Neuronal stem cell (in vitro differentiated cells): ENCODE data around the gene WDPCP. TPM values are rescaled to one million over a fixed set of nuclear protein-coding genes. Genes with fewer than 3 reads are reported as not detected.

Source experiments
- DNase-seq: peaks from one replicate; pipeline ENCODE4 v3.0.0-alpha.2; 2013; ENCODE audit warnings: low spot score
- H2AFZ ChIP-seq: one replicate; pipeline ENCODE4 v1.6.1; 2013; ENCODE audit warnings: mild to moderate bottlenecking, low read length, inconsistent platforms
- H2AK5ac ChIP-seq: 2 replicates; pipeline ENCODE4 v1.6.1; 2013; ENCODE audit warnings: low read depth, mild to moderate bottlenecking, inconsistent platforms, low read length, moderate library complexity, mixed read lengths
- H2BK120ac ChIP-seq: 2 replicates; pipeline ENCODE4 v1.6.1; 2013; ENCODE audit warnings: low read depth, mild to moderate bottlenecking, inconsistent platforms, low read length, moderate library complexity, mixed read lengths
- H2BK12ac ChIP-seq: one replicate; pipeline ENCODE4 v1.6.1; 2013; ENCODE audit warnings: low read length, inconsistent platforms
- H2BK15ac ChIP-seq: 2 replicates; pipeline ENCODE4 v1.6.1; 2013; ENCODE audit warnings: mild to moderate bottlenecking, low read length, inconsistent platforms, mixed read lengths
- H2BK5ac ChIP-seq: one replicate; pipeline ENCODE4 v1.6.1; 2013; ENCODE audit warnings: inconsistent platforms, mild to moderate bottlenecking, low read length, moderate library complexity
- H3K14ac ChIP-seq: one replicate; pipeline ENCODE4 v1.6.1; 2013; ENCODE audit warnings: low read length, inconsistent platforms
- H3K18ac ChIP-seq: 2 replicates; pipeline ENCODE4 v1.6.1; 2013; ENCODE audit warnings: low read length, inconsistent platforms
- H3K23ac ChIP-seq: 2 replicates; pipeline ENCODE4 v1.6.1; 2013; ENCODE audit warnings: low read depth, mild to moderate bottlenecking, mixed read lengths, low read length, inconsistent platforms; ENCODE audit not compliant: poor library complexity
- H3K27ac ChIP-seq: replicated peaks from 3 replicates; pipeline ENCODE4 v1.5.1; 2013; ENCODE audit warnings: low read length, inconsistent platforms
- H3K27me3 ChIP-seq, 3 experiments: 2 replicates each; pipeline ENCODE4 v1.6.1; 2013; ENCODE audit warnings: low read length in 3 of 3, mild to moderate bottlenecking in 2 of 3, inconsistent platforms in 1 of 3, low read depth in 1 of 3, mixed read lengths in 1 of 3, moderate library complexity in 1 of 3; ENCODE audit not compliant: control insufficient read depth in 3 of 3, insufficient read depth in 3 of 3
- H3K36me3 ChIP-seq, 2 donors: replicated peaks in 1 of 2; 2 replicates each; pipeline ENCODE4 v1.6.1; 2013; ENCODE audit warnings: low read length in 2 of 2; ENCODE audit not compliant: control insufficient read depth in 2 of 2, insufficient read depth in 2 of 2
- H3K4ac ChIP-seq: 2 replicates; pipeline ENCODE4 v1.6.1; 2013; ENCODE audit warnings: inconsistent platforms, mild to moderate bottlenecking, low read length, moderate library complexity
- H3K4me1 ChIP-seq, 2 donors: 1 replicate in 1 of 2; 2 replicates in 1 of 2; pipeline ENCODE4 v1.6.1; 2013; ENCODE audit warnings: low read length in 2 of 2, low read depth in 1 of 2; ENCODE audit not compliant: control insufficient read depth in 2 of 2, insufficient read depth in 1 of 2
- H3K4me2 ChIP-seq: one replicate; pipeline ENCODE4 v1.6.1; 2013; ENCODE audit warnings: mild to moderate bottlenecking, low read length, inconsistent platforms; ENCODE audit not compliant: insufficient read depth, poor library complexity, severe bottlenecking
- H3K4me3 ChIP-seq, 2 donors: 2 replicates each; pipeline ENCODE4 v1.5.1; 2013; ENCODE audit warnings: low read length in 2 of 2, mild to moderate bottlenecking in 2 of 2, inconsistent platforms in 1 of 2, moderate library complexity in 1 of 2
- H3K79me1 ChIP-seq: one replicate; pipeline ENCODE4 v1.6.1; 2013; ENCODE audit warnings: low read depth, mild to moderate bottlenecking, inconsistent platforms, low read length, moderate library complexity
- H3K9ac ChIP-seq: one replicate; pipeline ENCODE4 v1.6.1; 2013; ENCODE audit warnings: mild to moderate bottlenecking, low read depth, low read length, inconsistent platforms; ENCODE audit not compliant: poor library complexity
- H3K9me3 ChIP-seq, 2 donors: replicated peaks in 1 of 2; 2 replicates each; pipeline versions ENCODE3 to v1.6.1; 2013; ENCODE audit warnings: low read length in 2 of 2, mild to moderate bottlenecking in 2 of 2, inconsistent platforms in 1 of 2, low read depth in 1 of 2, mixed read lengths in 1 of 2, moderate library complexity in 1 of 2; ENCODE audit not compliant: control insufficient read depth in 2 of 2, insufficient read depth in 1 of 2
- H4K8ac ChIP-seq: one replicate; pipeline ENCODE4 v1.6.1; 2013; ENCODE audit warnings: low read depth, mild to moderate bottlenecking, inconsistent platforms, low read length, moderate library complexity
- H4K91ac ChIP-seq: one replicate; pipeline ENCODE4 v1.6.1; 2013; ENCODE audit warnings: low read length, low read depth, mild to moderate bottlenecking, inconsistent platforms; ENCODE audit not compliant: poor library complexity
- WGBS, 2 donors: extraction: QIAGEN DNeasy Blood & Tissue Kit; methylation state at CpG; one replicate each; pipeline ENCODE4 v1.1.7; 2013; ENCODE audit warnings: missing lambda C conversion rate in 2 of 2, mixed read lengths in 1 of 2; ENCODE audit not compliant: insufficient read length in 2 of 2, insufficient replicate concordance in 1 of 2; ENCODE audit errors: extremely low coverage in 2 of 2; 5-methylcytosine and 5-hydroxymethylcytosine counted together
- small RNA-seq: library from polyadenylated mRNA; stranded (forward); fragments of <200 nt; extraction: miRNeasy Mini kit (QIAGEN cat#:217004); gene quantifications from one replicate; pipeline ENCODE3, GENCODE V24; 2013; ENCODE audit not compliant: insufficient read depth

WDPCP gene

DNA sequence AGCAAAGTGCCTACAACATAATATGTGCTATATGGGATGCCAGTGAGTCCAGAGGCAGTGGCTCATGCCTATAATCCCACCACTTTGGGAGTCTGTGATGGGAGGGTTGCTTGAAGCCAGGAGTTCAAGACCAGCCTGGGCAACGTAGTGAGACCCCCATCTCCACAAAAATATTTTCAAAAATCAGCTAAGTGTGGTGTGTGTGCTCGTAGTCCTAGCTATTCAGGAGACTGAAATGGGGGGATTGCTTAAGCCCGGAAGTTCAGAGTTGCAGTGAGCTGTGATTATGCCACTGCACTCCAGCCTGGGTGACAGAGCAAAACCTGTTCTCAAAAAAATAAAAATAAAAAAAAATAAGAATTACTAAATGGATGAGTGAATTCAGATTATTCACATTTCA is 514.3 kb downstream of the WDPCP start:
- Histone ChIP-seq H3K23ac (no peak overlapping the region), H3K27ac (no peak overlapping the region), H3K4ac (no peak overlapping the region), H2BK15ac (no peak overlapping the region), H3K79me1 (peaks cover 2% of the 10 kb centered on the region), H4K8ac (no peak overlapping the region), H2BK5ac (no peak overlapping the region), H3K4me1 (no peaks in the 10 kb centered on the region), H3K9ac (no peak overlapping the region), H3K9me3 (no peaks in the 10 kb centered on the region), H2AK5ac (no peak overlapping the region), H3K18ac (no peak overlapping the region), H3K27me3 (peaks cover 0 to 5% (median 0%) of the 10 kb centered on the region in 3 experiments), H4K91ac (no peak overlapping the region), H3K4me3 (no peak overlapping the region), H2BK120ac (no peak overlapping the region), H3K36me3 (no peaks in the 10 kb centered on the region), H3K4me2 (no peak overlapping the region), H2BK12ac (no peak overlapping the region), H2AFZ (no peak overlapping the region), H3K14ac (no peak overlapping the region)
- no peak for DNase-seq
- WGBS, 2 donors = no CpG with 5 or more reads among the region's 3 CpGs

DNA sequence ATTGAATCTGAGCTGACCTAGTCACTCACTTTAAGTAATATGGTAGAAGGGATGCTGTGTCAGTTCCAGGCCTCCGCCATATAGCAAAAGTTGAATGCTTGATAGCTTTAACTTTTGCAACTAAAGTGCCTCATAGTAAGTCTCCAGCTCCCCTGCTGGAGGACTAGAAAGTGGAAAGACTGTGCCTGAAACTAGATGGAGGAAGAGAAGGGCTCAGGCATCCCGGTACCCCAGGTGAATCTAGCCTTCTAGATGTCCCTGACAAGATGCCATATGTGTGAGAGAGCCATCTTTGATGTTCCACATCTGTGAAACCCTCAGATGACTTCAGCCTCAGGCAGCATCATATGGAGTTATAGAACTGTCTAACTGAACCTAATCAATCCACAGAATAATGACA is 516.6 kb downstream of the WDPCP start:
- Histone ChIP-seq H3K18ac (no peak overlapping the region), H3K27ac (no peak overlapping the region), H2AK5ac (no peak overlapping the region), H3K14ac (no peak overlapping the region), H3K4ac (no peak overlapping the region), H3K4me3 (no peak overlapping the region), H2BK5ac (no peak overlapping the region), H2BK15ac (no peak overlapping the region), H3K4me1 (no peaks in the 10 kb centered on the region), H3K23ac (no peak overlapping the region), H3K27me3 (peaks cover 0 to 21% (median 0%) of the 10 kb centered on the region in 3 experiments), H4K91ac (no peak overlapping the region), H4K8ac (no peak overlapping the region), H3K4me2 (no peak overlapping the region), H2AFZ (no peak overlapping the region), H3K36me3 (no peaks in the 10 kb centered on the region), H2BK120ac (no peak overlapping the region), H3K79me1 (peaks cover 2% of the 10 kb centered on the region), H3K9me3 (no peaks in the 10 kb centered on the region), H3K9ac (no peak overlapping the region), H2BK12ac (no peak overlapping the region)
- no CpG with 5 or more reads among the region's 2 CpGs for WGBS, 2 donors
- DNase-seq = no peak

Small RNA genes within 50 kb of the gene (small RNA-seq; reads per million reads assigned to genes)
- not detected for gene RF00017
